Measurements from ENCODE around the gene C1orf21. TPM values are rescaled to one million over a fixed set of nuclear protein-coding genes. Genes with fewer than 3 reads are reported as not detected.

Gene C1orf21
- total RNA-seq, 4 donors from 2014 or later: 13.1 to 30.6 (median 22.1) TPM

- H3K36me3 ChIP-seq: no peaks in the 10 kb centered on the region
- no peaks in the 10 kb centered on the region for H3K4me1 ChIP-seq
- H3K9me3 ChIP-seq: no peaks in the 10 kb centered on the region
- H3K4me3 ChIP-seq (replicated peaks in 1 of 3): no peak overlapping the region
- intact Hi-C loops (cut with DNase I): no loop called here
- no peak overlapping the region for H3K27ac ChIP-seq
- TF ChIP-seq POLR2A (IDR thresholded peaks at IDR 0.05): no peak
- TF ChIP-seq, protein P1, sequence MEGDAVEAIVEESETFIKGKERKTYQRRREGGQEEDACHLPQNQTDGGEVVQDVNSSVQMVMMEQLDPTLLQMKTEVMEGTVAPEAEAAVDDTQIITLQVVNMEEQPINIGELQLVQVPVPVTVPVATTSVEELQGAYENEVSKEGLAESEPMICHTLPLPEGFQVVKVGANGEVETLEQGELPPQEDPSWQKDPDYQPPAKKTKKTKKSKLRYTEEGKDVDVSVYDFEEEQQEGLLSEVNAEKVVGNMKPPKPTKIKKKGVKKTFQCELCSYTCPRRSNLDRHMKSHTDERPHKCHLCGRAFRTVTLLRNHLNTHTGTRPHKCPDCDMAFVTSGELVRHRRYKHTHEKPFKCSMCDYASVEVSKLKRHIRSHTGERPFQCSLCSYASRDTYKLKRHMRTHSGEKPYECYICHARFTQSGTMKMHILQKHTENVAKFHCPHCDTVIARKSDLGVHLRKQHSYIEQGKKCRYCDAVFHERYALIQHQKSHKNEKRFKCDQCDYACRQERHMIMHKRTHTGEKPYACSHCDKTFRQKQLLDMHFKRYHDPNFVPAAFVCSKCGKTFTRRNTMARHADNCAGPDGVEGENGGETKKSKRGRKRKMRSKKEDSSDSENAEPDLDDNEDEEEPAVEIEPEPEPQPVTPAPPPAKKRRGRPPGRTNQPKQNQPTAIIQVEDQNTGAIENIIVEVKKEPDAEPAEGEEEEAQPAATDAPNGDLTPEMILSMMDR (IDR thresholded peaks at IDR 0.05): no peak
- 90 to 92% methylated on average over 8 of the region's 8 CpGs for WGBS, 2 donors
- no peak for DNase-seq
- H3K27me3 ChIP-seq: no peaks in the 10 kb centered on the region
Observed at GRCh38 chr1:184596950-184597645, 210.3 kb downstream of the C1orf21 start.

DNA sequence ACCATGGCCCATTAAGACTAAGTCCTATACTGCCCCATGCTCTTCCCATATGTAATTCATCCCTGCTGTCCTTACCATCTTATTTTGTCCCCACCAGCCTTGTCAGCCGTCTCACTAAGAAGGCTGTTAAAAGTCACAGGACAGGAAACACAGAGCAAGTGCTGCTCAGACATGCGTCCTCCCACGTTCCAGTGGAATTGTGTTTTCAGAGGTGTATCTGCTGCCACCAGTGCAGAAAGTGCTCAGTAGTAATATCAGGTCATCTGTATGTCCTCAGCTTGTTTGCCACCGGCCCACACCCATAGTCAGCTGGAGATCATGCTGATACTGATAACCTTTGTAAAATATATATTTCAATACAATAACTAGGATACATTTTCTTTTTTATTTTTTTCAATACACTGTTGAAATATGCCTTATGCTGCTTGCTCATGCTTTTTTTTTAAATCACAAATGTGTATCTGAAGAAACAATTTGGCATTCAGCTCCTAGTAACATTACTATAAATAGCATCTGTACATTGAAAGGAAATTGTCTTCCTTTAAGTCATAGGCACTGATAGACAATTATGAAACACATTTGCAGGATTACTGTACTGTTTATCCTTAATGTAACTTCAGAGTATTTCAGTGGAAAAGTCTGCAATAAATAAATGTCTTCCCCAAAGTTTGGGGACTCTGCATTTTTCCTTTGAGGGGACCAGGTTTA, 211.0 kb downstream of the C1orf21 start:
- DNase-seq: no peak
- no peak overlapping the region for H3K27ac ChIP-seq
- TF ChIP-seq POLR2A (IDR thresholded peaks at IDR 0.05): no peak
- TF ChIP-seq, protein P1 (IDR thresholded peaks at IDR 0.05): no peak
- no peak overlapping the region for H3K4me3 ChIP-seq (replicated peaks in 1 of 3)
- H3K27me3 ChIP-seq: no peaks in the 10 kb centered on the region
- intact Hi-C loops (cut with DNase I): no loop called here
- H3K9me3 ChIP-seq: no peaks in the 10 kb centered on the region
- WGBS, 2 donors: 62 to 72% methylated on average over 4 of the region's 4 CpGs
- H3K36me3 ChIP-seq: no peaks in the 10 kb centered on the region
- H3K4me1 ChIP-seq: no peaks in the 10 kb centered on the region

DNA sequence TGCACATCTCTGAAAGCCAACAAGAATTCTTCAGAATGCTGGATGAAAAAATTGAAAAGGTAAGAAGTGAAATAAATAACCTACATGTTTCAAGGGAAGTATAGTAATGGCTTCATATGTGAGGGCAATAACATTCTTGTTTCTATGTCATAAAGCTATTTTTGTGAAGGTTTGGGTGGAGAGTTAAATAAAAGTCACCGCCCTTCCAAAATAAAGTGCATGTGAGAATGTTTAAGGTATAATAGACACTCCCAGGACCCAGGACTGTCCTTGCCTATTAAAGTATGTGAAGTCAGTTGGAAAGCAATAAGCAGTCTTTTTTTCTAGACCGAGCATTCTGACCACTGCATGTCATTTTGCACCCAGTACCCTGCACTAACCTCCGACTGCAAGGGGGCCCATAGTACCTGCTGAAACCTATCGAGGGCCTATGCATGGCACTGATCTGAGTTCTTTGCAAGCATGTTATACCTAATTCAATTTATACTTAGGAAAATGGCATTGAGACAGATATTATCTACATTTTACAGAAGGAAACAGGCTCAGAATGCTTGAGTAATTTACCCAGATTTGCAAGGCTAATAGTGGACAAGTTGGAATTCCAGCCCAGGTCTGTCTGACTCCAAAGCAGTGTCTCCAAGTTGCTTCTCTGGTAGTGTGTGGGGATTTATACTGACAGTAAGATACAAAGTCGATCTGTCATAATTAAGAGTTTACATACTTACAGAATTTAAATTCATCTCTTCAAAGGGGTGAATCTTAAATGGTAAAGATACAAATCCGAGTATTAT, 211.8 kb downstream of the C1orf21 start:
- intact Hi-C loops (cut with DNase I): no loop called here
- Histone ChIP-seq H3K4me3 (replicated peaks in 1 of 3) (no peak overlapping the region), H3K36me3 (no peaks in the 10 kb centered on the region), H3K27me3 (no peaks in the 10 kb centered on the region), H3K27ac (no peak overlapping the region), H3K4me1 (no peaks in the 10 kb centered on the region), H3K9me3 (no peaks in the 10 kb centered on the region)
- DNase-seq: no peak
- 95 to 96% methylated on average over 6 of the region's 6 CpGs for WGBS, 2 donors
- TF ChIP-seq POLR2A (IDR thresholded peaks at IDR 0.05): no peak
- TF ChIP-seq, protein P1 (IDR thresholded peaks at IDR 0.05): no peak

- Histone ChIP-seq H3K4me1 (no peaks in the 10 kb centered on the region), H3K27me3 (no peaks in the 10 kb centered on the region), H3K9me3 (no peaks in the 10 kb centered on the region), H3K36me3 (no peaks in the 10 kb centered on the region), H3K4me3 (replicated peaks in 1 of 3) (no peak overlapping the region), H3K27ac (no peak overlapping the region)
- intact Hi-C loops (cut with DNase I): no loop called here
- TF ChIP-seq, protein P1 (IDR thresholded peaks at IDR 0.05): no peak
- TF ChIP-seq POLR2A (IDR thresholded peaks at IDR 0.05): no peak
- WGBS, 2 donors: 82 to 86% methylated on average over 3 of the region's 3 CpGs
- no peak for DNase-seq
Observed at GRCh38 chr1:184604152-184604900, 217.5 kb downstream of the C1orf21 start.

Data from thyroid gland (tissue), 4 donors.